ENCODE data around the gene CCDC192. TPM values are rescaled to one million over a fixed set of nuclear protein-coding genes. Genes with fewer than 3 reads are reported as not detected.

The CCDC192 gene
- total and polyA plus RNA-seq, 2 experiments from 2014 or later: 0.40 TPM; not detected in 1

- TF ChIP-seq JUNB (IDR thresholded peaks at IDR 0.05; ENCODE audit: unreplicated experiment) (no peak), ETS1 (IDR thresholded peaks at IDR 0.05) (no peak), STAT1 (IDR thresholded peaks at IDR 0.05; ENCODE audit: unreplicated experiment) (no peak), REST (IDR thresholded peaks at IDR 0.05; ENCODE audit: unreplicated experiment) (no peak)
- TF ChIP-seq, protein P1, sequence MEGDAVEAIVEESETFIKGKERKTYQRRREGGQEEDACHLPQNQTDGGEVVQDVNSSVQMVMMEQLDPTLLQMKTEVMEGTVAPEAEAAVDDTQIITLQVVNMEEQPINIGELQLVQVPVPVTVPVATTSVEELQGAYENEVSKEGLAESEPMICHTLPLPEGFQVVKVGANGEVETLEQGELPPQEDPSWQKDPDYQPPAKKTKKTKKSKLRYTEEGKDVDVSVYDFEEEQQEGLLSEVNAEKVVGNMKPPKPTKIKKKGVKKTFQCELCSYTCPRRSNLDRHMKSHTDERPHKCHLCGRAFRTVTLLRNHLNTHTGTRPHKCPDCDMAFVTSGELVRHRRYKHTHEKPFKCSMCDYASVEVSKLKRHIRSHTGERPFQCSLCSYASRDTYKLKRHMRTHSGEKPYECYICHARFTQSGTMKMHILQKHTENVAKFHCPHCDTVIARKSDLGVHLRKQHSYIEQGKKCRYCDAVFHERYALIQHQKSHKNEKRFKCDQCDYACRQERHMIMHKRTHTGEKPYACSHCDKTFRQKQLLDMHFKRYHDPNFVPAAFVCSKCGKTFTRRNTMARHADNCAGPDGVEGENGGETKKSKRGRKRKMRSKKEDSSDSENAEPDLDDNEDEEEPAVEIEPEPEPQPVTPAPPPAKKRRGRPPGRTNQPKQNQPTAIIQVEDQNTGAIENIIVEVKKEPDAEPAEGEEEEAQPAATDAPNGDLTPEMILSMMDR (conservative IDR thresholded peaks at IDR 0.05; ENCODE audit: low read depth in 2 of 2): no peak
Observed at GRCh38 chr5:127919818-127920217, 216.6 kb downstream of the CCDC192 start (continued).

DNA sequence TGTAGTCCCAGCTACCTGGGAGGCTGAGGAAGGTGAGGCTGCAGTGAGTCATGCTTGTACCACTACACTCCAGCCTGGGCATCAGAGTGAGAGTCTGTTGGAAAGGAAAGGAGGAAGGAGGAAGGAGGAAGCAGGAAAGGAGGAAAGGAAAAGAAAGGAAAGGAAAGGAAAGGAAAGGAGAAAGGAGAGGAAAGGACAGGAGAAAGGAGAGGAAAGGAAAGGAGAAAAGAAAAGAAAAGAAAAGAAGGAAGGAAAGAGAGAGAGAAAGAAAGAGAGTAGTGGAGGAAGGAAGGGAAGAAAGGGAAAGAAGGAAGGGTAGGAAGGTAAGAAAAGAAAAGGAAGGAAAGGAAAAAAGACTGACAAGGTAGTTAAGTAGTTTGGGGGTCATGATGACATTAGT lies 217.7 kb downstream of the CCDC192 start:
- Histone ChIP-seq H3K27ac (ENCODE audit: low read depth) (no peak overlapping the region), H3K27me3 (ENCODE audit: insufficient read depth) (no peaks in the 10 kb centered on the region), H3K79me2 (replicated peaks; ENCODE audit: insufficient read depth) (no peaks in the 10 kb centered on the region), H2AFZ (no peak overlapping the region), H3K36me3 (ENCODE audit: insufficient read depth) (no peaks in the 10 kb centered on the region), H3K9me2 (ENCODE audit: insufficient read depth) (no peaks in the 10 kb centered on the region), H4K20me1 (replicated peaks; ENCODE audit: insufficient read depth) (no peaks in the 10 kb centered on the region), H3K4me3 (no peak overlapping the region), H3F3A (replicated peaks; ENCODE audit: low read depth) (no peaks in the 10 kb centered on the region), H3K4me2 (no peak overlapping the region), H3K4me1 (ENCODE audit: insufficient read depth) (no peaks in the 10 kb centered on the region)
- Mint-ChIP-seq H3K27ac (no peak overlapping the region), H3K36me3 (ENCODE audit: low read depth) (no peaks in the 10 kb centered on the region), H3K4me1 (no peaks in the 10 kb centered on the region; the same call in 2 of the 3 replicates), H3K9me3 (no peaks in the 10 kb centered on the region), H3K4me3 (no peak overlapping the region), H3K27me3 (ENCODE audit: insufficient read depth, low read depth, poor library complexity) (no peaks in the 10 kb centered on the region)
- ATAC-seq (no peak), DNase-seq (ENCODE audit: low spot score) (no peak)
- TF ChIP-seq POLR2AphosphoS5 (IDR thresholded peaks at IDR 0.05; ENCODE audit: low read depth) (no peak), ETS1 (IDR thresholded peaks at IDR 0.05) (no peak), NANOG (IDR thresholded peaks at IDR 0.05; ENCODE audit: borderline replicate concordance) (no peak), JUNB (IDR thresholded peaks at IDR 0.05; ENCODE audit: unreplicated experiment) (no peak), EZH2 (IDR thresholded peaks at IDR 0.05; ENCODE audit: low read depth, unreplicated experiment) (no peak), CREB1 (CRISPR knock-in tag; IDR thresholded peaks at IDR 0.05; ENCODE audit: low read depth) (no peak), STAT1 (IDR thresholded peaks at IDR 0.05; ENCODE audit: unreplicated experiment) (no peak), ZNF331 (CRISPR knock-in tag; IDR thresholded peaks at IDR 0.05; ENCODE audit: low read depth) (no peak), REST (IDR thresholded peaks at IDR 0.05; ENCODE audit: unreplicated experiment) (no peak)
- TF ChIP-seq, protein P1 (conservative IDR thresholded peaks at IDR 0.05; ENCODE audit: low read depth in 2 of 2): no peak
